Endothelial cell of umbilical vein (primary cell): ENCODE data around the gene MVB12B. TPM values are rescaled to one million over a fixed set of nuclear protein-coding genes. Genes with fewer than 3 reads are reported as not detected.

Experiments used
- BruUV-seq: library from RNA; stranded (reverse); fragments of 400-500 nt; replicated peaks from 2 replicates; lab custom pipeline; 2021; lab: Mats Ljungman, UMichigan
- CTCF ChIA-PET: fragments of 300-600, 350-600 bp; sonication (Branson Sonifier 250); formaldehyde crosslinking; loops from one replicate; lab custom pipeline; 2021; ENCODE audit warnings: antibody characterized with exemption, inconsistent platforms; lab: Charles Lee
- POLR2A ChIA-PET: fragments of 300-600, 350-600 bp; sonication (Branson Sonifier 250); formaldehyde crosslinking; loops from one replicate; lab custom pipeline; 2021; ENCODE audit warnings: antibody characterized with exemption, inconsistent platforms; lab: Charles Lee
- DNase-seq: peaks from one replicate; pipeline ENCODE4 v3.0.0-alpha.2; 2011; ENCODE audit warnings: low read depth, low spot score
- FAIRE-seq: peaks from 2 replicates; lab custom pipeline; 2011; peaks lifted over from hg19 to GRCh38; lab: Jason Lieb, UNC
- H2AFZ ChIP-seq: 2 replicates; pipeline ENCODE4 v1.6.0; 2012; ENCODE audit warnings: low read depth, low read length, control low read depth, inconsistent platforms
- H3K27ac ChIP-seq: 2 replicates; pipeline ENCODE4 v1.5.1; 2011; ENCODE audit warnings: low read depth, mild to moderate bottlenecking, control low read depth, low read length, moderate library complexity; ENCODE audit not compliant: insufficient read depth
- H3K27me3 ChIP-seq, 2 experiments: 2 replicates each; pipeline versions ENCODE4 v1.6.0 to v1.6.1; 2011; ENCODE audit warnings: low read length in 2 of 2, mixed read lengths in 1 of 2; ENCODE audit not compliant: control insufficient read depth in 2 of 2, insufficient read depth in 2 of 2
- H3K36me3 ChIP-seq, 2 experiments: 2 replicates in 1 of 2; 3 replicates in 1 of 2; pipeline ENCODE4 v1.5.1; 2011; ENCODE audit warnings: low read length in 2 of 2, mild to moderate bottlenecking in 1 of 2, moderate library complexity in 1 of 2; ENCODE audit not compliant: control insufficient read depth in 2 of 2, insufficient read depth in 2 of 2; ENCODE audit errors: extremely low read depth in 1 of 2
- H3K4me1 ChIP-seq: 3 replicates; pipeline ENCODE4 v1.5.1; 2011; ENCODE audit warnings: mild to moderate bottlenecking, low read length; ENCODE audit not compliant: control insufficient read depth, insufficient read depth; ENCODE audit errors: extremely low read depth
- H3K4me2 ChIP-seq: 2 replicates; pipeline ENCODE4 v1.6.1; 2011; ENCODE audit warnings: low read length, control low read depth, mixed read lengths; ENCODE audit not compliant: insufficient read depth
- H3K4me3 ChIP-seq, 3 experiments: fragments of 200-600 bp in 1 of 3; sonication (generic), shearing (Covaris generic) in 1 of 3; replicated peaks in 1 of 3; 2 replicates each; pipeline ENCODE4 v1.5.1; 2011 to 2016; ENCODE audit warnings: control low read depth in 3 of 3, low read length in 3 of 3, mild to moderate bottlenecking in 2 of 3, inconsistent platforms in 1 of 3, low read depth in 1 of 3, moderate library complexity in 1 of 3; ENCODE audit not compliant: insufficient read depth in 1 of 3
- H3K79me2 ChIP-seq: 2 replicates; pipeline ENCODE4 v1.6.0; 2012; ENCODE audit warnings: low read length, inconsistent platforms; ENCODE audit not compliant: control insufficient read depth, insufficient read depth
- H3K9ac ChIP-seq: replicated peaks from 2 replicates; pipeline ENCODE3; 2011; ENCODE audit warnings: low read length, control low read depth; ENCODE audit not compliant: insufficient read depth; ENCODE audit errors: extremely low read depth
- H3K9me1 ChIP-seq: replicated peaks from 3 replicates; pipeline ENCODE4 v1.6.0; 2011; ENCODE audit warnings: mild to moderate bottlenecking, low read length; ENCODE audit not compliant: control insufficient read depth, insufficient read depth; ENCODE audit errors: extremely low read depth
- H3K9me3 ChIP-seq: replicated peaks from 2 replicates; pipeline ENCODE4 v1.5.1; 2012; ENCODE audit warnings: low read length, inconsistent platforms; ENCODE audit not compliant: control insufficient read depth, insufficient read depth
- H4K20me1 ChIP-seq: replicated peaks from 2 replicates; pipeline ENCODE3; 2011; ENCODE audit warnings: mild to moderate bottlenecking, low read length; ENCODE audit not compliant: control insufficient read depth, insufficient read depth; ENCODE audit errors: extremely low read depth
- CTCF ChIP-seq, 2 donors: IDR thresholded peaks; 1 replicate in 1 of 2; 2 replicates in 1 of 2; pipeline ENCODE4 v1.5.1; 2011; ENCODE audit warnings: low read length in 2 of 2, mild to moderate bottlenecking in 2 of 2, moderate library complexity in 2 of 2, control low read depth in 1 of 2, inconsistent platforms in 1 of 2, low read depth in 1 of 2; ENCODE audit not compliant: insufficient read depth in 1 of 2; ENCODE audit errors: extremely low read depth in 1 of 2
- EZH2 ChIP-seq: IDR thresholded peaks from 2 replicates; pipeline ENCODE4 v1.6.1; 2012; ENCODE audit warnings: borderline replicate concordance, low read depth, mild to moderate bottlenecking, moderate library complexity, low read length, inconsistent platforms; ENCODE audit not compliant: severe bottlenecking
- FOS ChIP-seq: IDR thresholded peaks from 2 replicates; pipeline ENCODE4 v1.6.1; 2011; ENCODE audit warnings: mild to moderate bottlenecking, low read length, moderate library complexity, borderline replicate concordance; ENCODE audit not compliant: insufficient read depth
- GATA2 ChIP-seq: IDR thresholded peaks from 2 replicates; pipeline ENCODE4 v1.7.0; 2011; ENCODE audit warnings: low read depth, mild to moderate bottlenecking, moderate library complexity, mixed read lengths, low read length; ENCODE audit not compliant: insufficient read length, insufficient read depth
- JUN ChIP-seq: IDR thresholded peaks from 2 replicates; pipeline ENCODE4 v1.6.1; 2011; ENCODE audit warnings: borderline replicate concordance, low read depth; ENCODE audit not compliant: insufficient read length, insufficient read depth
- MYC ChIP-seq: IDR thresholded peaks from one replicate; pipeline ENCODE4 v1.6.1; 2011; ENCODE audit warnings: mild to moderate bottlenecking, low read depth, low read length
- POLR2A ChIP-seq: IDR thresholded peaks from 2 replicates; pipeline ENCODE4 v1.6.1; 2012; ENCODE audit warnings: low read depth, mild to moderate bottlenecking, control low read depth, low read length
- POLR2AphosphoS5 ChIP-seq: IDR thresholded peaks from 2 replicates; pipeline ENCODE4 v1.6.1; 2012; ENCODE audit warnings: low read depth, mild to moderate bottlenecking, control low read depth, low read length, moderate library complexity; ENCODE audit not compliant: insufficient read depth
- dilution Hi-C: fragments of 300-500 bp; cut with MboI; formaldehyde crosslinking; loops from one replicate; pipeline ENCODE4 v1.15.0; 2019; ENCODE audit warnings: low sequenced_read_pairs; ENCODE audit not compliant: extremely low pct_ligation_motif_present
- intact Hi-C: fragments of 100-400 bp; cut with micrococcal nuclease; formaldehyde crosslinking; loops from one replicate; pipeline ENCODE4 v1.10.0; 2022
- polyA plus RNA-seq, 4 experiments: library from polyadenylated mRNA; depleted of rRNA in 3 of 4; stranded (reverse) in 3 of 4; unstranded in 1 of 4; fragments of >200 nt; gene quantifications; 2 replicates each; pipeline versions ENCODE4 v1.2.1 to v1.2.3, GENCODE V29; 2011 to 2012; ENCODE audit warnings: missing spikeins in 1 of 4
- total RNA-seq: library from RNA; stranded (reverse); gene quantifications from 2 replicates; pipeline ENCODE4 v1.2.3, GENCODE V29; 2021
- TF ChIP-seq, protein P1 (sequence below): IDR thresholded peaks from 2 replicates; pipeline ENCODE4 v1.6.1; 2011; ENCODE audit not compliant: insufficient read depth, insufficient read length

MVB12B gene
- total and polyA plus RNA-seq, 2 donors (not counting 3 experiments of a cell fraction or from before 2014, with no cell fraction given), result 6.6 to 17.3 TPM

DNA sequence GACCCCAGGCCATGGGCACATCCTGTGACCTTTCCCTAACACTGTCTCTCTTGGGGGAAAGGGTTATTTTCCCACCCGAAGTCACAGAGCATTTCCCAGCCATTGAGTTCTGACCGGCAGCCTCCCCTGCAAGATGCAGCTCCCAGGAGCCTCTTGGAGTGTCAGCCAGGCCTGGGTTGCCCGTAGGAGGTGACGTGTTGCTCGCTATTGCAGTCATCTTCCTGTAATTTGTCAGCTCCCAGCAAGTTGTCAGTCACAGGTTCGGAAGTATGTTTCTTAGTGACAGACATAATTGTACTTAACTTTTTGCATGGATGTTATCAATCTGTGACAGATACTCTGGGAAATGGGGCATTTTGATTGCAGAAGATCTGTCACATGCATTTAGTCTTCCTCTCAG is 74.5 kb downstream of the MVB12B start:
- H3K9ac ChIP-seq, result no peak overlapping the region
- no peaks in the 10 kb centered on the region for H3K4me1 ChIP-seq
- H3K4me3 ChIP-seq, result no peak overlapping the region
- H3K4me2 ChIP-seq, result no peak overlapping the region
- POLR2A ChIA-PET, result no interaction called here
- CTCF ChIA-PET, result interaction anchor here (1.1 to 7.2 kb wide), 3 partner anchors 90 to 98 kb away, joined by 3 to 188 read pairs (median 91); no protein-coding TSS in a partner anchor
- TF ChIP-seq EZH2, result no peak
- TF ChIP-seq GATA2, result no peak
- no peak for TF ChIP-seq POLR2A
- TF ChIP-seq FOS, result no peak
- TF ChIP-seq JUN, result no peak
- TF ChIP-seq MYC, result no peak
- TF ChIP-seq, protein P1, sequence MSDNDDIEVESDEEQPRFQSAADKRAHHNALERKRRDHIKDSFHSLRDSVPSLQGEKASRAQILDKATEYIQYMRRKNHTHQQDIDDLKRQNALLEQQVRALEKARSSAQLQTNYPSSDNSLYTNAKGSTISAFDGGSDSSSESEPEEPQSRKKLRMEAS, result no peak
- TF ChIP-seq POLR2AphosphoS5, result no peak
- no peak for TF ChIP-seq CTCF (IDR thresholded peaks at IDR 0.05; ENCODE audit: extremely low read depth in 1 of 2, insufficient read depth in 1 of 2, low read depth in 1 of 2, low read length in 2 of 2)
- H3K36me3 ChIP-seq, result peaks cover 0 to 8% of the 10 kb centered on the region in 2 experiments
- no peaks in the 10 kb centered on the region for H4K20me1 ChIP-seq
- no TSS peak for BruUV-seq
- no peaks in the 10 kb centered on the region for H3K9me3 ChIP-seq
- DNase-seq (no peak), FAIRE-seq (no peak)
- dilution Hi-C loops (no loop called here), intact Hi-C loops (no loop called here)
- H2AFZ ChIP-seq, result no peak overlapping the region
- no peaks in the 10 kb centered on the region for H3K27me3 ChIP-seq
- H3K79me2 ChIP-seq, result no peaks in the 10 kb centered on the region
- no peak overlapping the region for H3K27ac ChIP-seq
- H3K9me1 ChIP-seq, result no peaks in the 10 kb centered on the region
